Measurements from ENCODE around the gene TMEM117.

TMEM117 gene

DNA sequence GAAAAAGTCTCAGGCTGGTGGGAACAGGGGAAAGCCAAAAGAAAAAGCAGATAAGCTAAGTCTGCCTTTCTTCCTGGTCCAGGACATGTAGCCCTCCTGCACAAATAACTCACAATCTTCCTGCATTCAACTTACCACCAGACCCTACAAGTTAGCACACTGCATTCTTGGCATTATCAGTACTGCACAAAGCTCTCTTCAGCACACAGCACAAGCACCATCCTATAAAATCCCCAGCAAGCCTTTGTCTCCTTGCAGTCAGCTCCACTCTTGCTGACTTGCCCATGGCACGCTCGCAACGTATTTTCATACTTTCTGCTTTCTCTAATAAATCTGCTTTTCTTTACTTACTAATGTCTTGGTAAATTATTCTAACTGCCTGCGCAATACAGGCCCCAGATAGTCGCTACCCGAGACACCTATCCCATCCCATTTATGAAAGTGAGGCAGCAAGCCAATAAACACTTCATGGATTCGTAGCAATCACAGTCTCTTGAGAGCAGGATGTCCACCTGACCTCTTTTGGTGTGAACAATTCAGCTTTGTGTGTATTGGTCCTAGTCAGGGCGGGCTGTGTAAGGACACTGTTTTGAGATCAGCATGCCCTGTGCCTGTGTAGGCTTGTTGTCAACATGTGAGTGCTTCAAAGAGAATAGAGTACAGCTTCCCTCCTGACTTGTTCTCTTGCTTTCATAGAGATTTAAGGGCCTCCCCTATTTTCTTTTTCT lies 49.0 kb downstream of the TMEM117 start:
- DNase-seq (ENCODE audit: low read depth), result no peak

DNA sequence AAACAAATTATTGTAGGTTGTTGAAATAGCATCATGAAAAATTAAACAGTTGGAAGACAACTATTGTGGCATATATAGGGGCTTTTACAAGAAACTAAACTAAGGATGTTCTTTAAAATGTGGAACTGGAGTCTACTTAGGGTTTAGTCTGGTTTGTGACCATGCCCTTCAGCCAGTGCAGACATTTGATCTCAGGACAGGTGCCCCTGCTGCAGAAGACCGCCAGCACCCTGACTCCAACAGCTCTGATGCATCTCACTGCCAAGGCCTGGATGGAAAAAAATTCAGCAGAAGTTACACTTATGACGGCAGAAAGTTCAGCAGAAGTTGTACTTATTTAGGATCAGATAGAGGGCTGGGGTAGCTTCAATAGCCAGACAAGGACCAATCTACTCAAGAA lies 51.5 kb downstream of the TMEM117 start:
- no peak for DNase-seq (ENCODE audit: low read depth)

DNA sequence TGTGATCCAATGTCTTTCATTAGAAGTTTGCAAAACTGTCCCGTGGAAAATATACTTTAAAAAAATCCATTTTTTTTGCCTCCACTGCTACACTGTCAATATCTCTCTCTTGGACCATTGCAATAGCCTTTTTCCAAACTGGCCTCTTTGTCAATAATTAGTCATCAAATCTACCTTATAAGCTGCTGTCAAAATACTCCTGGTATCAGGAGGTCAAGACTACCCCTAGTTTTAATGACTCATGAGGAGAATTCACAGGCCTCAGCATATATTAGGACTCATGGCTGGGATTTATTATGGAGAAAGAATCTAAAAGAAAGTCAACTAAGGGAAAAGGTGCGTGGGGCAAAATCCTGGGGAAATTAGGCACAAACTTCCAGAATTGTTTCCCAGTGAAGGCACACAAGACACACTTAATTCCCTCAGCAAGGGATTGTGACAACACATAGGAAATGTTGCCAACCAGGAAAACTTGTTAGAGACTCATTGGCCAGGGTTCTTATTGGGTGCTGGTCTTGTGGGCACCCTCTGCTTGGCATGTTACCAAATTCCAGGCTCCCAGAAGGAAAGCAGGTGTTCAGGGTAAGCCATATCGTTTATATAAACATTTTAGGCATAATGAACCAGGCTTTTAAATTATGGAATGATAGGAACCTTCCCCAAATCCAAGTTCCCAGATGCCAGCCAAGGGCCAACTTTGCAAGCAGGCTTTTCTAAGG lies 56.1 kb downstream of the TMEM117 start:
- no peak for DNase-seq (ENCODE audit: low read depth)

DNA sequence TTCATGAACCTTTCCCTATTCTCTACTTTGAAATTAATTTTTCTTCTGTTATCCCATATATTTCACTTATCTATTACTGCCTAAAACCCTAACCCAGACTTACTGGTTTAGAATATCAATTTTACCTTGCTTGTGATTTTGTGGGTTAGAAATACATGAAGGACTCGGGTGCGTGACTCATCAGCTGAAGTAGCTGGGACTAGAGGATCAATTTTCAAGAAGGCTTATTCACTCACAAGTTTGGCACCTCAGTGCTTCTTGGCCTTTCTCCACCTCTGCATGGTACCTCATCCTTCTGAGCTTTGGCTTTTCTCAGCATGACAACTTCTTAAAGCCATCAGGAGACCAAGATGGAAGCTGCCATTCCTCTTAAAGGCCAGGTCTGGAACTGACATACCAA lies 57.8 kb downstream of the TMEM117 start:
- DNase-seq (ENCODE audit: low read depth), result no peak

- DNase-seq (ENCODE audit: low read depth), result no peak
Measured at GRCh38 chr12:43895580-43896206, 59.8 kb downstream of the TMEM117 start.

GRCh38 chr12:43896496-43896895 lies 60.6 kb downstream of the TMEM117 start:
- DNase-seq (ENCODE audit: low read depth), result no peak

GRCh38 chr12:43898474-43898873 lies 62.6 kb downstream of the TMEM117 start:
- DNase-seq (ENCODE audit: low read depth), result no peak

DNA sequence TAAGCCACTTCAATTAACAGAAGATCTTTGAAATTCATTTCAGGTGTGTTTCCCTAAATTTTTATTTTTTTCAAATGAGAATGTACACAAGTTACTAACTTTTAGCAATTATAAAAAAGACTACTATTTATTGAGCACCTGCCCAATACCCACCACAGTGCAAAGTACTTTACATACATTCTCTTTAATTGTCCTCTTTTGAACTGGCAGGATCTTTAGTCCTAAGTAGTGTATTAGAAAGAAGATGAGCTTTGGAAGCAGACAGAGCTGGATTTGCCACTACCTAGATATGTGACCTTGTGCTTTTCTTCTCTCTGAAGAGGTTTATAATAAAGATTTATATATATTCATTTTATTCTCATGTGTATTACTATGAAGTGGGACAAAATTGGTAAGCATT lies 63.7 kb downstream of the TMEM117 start:
- no peak for DNase-seq (ENCODE audit: low read depth)

- no peak for DNase-seq (ENCODE audit: low read depth)
Measured at GRCh38 chr12:43903686-43904085, 67.8 kb downstream of the TMEM117 start.

DNA sequence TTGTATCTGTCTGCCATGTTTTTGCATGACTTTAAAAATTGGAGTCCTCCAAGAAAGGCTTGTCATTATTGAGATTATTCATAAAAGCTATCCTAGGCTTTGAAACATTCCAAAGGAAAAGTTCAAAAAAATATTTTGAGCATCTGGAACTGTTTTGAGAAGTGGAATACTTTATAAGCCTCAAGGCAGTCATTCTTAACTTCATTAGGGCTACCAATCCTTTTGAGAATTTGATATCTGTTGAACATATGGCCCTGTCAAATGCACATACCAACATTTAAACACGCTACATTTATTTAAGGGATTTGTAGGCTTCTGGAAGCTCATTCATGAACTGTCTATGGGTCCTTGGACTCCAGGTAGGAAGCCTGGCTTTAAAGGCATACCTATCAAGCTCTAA lies 77.0 kb downstream of the TMEM117 start:
- no peak for DNase-seq (ENCODE audit: low read depth)

- DNase-seq (ENCODE audit: low read depth), result no peak
Measured at GRCh38 chr12:43914391-43914790, 78.5 kb downstream of the TMEM117 start.

DNA sequence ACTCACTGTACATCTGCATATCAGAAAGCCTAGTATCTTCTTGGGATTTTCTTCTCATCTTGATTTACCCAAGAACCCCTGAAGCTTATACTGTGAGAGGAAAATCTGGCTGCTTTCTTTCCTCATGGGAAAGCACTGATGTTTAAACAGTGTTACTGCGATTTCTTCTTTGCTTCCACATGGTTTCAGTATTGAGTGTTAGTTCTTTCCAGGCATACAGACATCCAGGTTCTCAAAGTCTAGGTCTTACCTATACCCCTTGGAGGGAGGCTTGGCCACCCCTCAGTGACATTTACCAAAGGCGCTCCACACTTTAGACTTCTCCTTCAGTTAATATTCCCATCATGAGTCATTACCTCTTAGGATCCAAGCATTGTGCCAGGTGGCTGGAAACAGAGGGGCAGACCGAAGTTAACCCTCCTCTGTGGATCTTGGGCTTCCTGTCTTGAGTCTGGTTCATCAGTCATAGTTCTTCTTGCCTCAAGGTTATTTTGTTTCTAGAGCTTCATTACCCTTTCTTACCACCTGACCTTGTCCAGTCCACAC lies 79.1 kb downstream of the TMEM117 start:
- DNase-seq (ENCODE audit: low read depth), result no peak

DNA sequence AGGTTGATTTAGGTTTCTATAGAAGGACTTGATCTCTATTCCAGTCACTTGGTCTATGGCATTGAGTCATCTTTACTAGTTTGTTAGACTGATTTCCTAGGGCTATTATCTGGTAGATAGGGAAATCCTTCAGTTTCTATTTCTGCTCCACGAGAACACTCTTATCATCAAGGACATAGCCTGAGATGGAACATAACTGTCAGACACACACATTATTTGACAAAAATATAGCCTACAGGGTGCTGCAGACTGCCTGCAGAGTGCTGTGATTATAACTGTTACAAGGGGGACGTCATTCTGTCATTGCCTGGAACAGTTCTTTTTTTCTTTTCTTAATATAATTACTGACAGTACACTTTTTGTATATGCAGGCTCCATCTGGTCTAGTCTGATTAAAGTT lies 82.0 kb downstream of the TMEM117 start:
- DNase-seq (ENCODE audit: low read depth), result no peak

DNA sequence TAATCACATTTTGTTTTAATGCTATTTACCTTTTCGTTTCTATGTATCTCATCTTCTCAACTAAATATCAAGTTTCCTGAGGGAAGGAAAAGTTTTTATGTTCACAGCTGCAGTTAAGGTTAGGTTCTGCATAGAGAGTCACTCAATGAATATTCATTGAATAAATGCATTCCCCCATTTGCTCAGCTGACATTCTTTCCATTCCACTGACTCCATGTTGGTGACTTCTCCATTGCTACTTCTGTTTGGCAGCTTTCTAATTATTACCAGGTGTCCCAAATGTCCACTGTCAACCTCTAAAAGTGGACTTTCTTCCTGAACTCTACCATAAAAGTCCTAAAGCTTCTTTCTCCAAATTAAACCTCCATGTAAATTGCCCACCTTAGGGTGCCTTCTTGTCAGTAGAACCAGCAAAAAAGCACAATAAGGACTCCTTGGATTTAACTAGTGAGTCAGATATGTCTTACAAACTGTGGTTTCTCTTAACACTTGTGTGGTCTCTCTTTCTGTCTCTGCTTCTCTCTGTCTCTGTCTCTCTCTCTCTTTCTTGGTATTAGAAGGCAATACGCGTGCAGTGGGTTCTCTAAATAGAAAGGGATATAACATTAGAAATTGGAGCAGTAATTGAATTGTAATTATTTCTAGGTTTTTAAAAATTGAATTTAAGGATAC lies 85.9 kb downstream of the TMEM117 start:
- no peak for DNase-seq (ENCODE audit: low read depth)

- DNase-seq (ENCODE audit: low read depth), result no peak
Measured at GRCh38 chr12:43930032-43930431, 94.2 kb downstream of the TMEM117 start.

DNA sequence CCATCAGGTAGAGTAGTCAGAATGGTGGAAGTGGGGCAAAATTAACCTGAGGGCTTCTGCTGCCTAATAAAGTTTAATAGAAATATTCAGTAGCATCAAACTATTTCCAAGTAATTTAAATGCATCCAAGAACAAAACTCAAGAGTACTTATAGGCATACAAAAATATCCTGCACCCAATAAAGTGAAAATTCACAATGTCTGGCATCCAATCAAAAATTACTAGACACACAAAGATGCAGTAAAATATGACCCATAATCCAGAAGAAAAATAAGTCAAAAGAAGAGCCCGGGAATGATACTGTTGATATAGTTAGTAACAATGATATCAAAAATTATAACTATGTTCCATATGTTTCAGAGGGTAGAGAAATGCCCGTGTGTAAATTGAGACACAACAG lies 95.3 kb downstream of the TMEM117 start:
- DNase-seq (ENCODE audit: low read depth), result no peak

- DNase-seq (ENCODE audit: low read depth), result no peak
Measured at GRCh38 chr12:43935581-43935980, 99.7 kb downstream of the TMEM117 start.

DNA sequence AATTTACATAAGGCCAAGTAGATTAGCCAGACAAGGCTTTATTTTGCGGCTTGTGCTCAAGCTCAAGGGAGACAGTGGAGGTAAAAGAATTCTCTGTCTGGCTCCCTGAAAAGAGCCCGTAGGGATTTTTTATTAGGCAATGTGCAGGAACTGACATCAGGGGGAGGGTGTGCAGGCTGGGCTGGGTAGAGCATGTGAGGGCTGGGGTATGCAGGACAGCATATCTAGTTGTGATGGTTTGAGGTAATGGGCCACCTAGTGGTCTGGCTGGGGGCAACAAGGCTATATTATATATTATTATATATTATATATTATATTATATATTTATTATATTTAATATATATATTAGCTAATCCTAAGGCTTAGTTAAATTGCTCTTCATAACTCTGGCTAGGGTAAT lies 102.1 kb downstream of the TMEM117 start:
- no peak for DNase-seq (ENCODE audit: low read depth)

DNA sequence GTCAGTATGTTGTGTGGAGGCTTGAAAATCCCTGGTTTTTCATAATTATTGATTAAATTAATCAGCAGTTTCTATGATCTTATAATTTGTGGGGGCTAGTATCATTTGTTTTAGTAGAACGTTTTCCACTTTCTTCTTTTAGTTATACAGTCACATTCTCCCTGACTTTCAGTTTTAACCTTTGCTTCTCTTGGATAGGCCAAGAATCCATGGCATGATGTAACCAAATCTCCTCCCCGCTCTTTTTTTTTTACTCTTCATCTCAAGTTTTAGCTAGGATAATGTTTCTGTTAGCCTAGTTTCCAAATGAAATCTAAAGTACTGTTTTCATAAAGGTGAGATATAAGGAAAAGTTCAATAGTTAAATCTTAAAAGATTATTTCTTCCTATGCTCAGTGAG lies 106.5 kb downstream of the TMEM117 start:
- no peak for DNase-seq (ENCODE audit: low read depth)

DNA sequence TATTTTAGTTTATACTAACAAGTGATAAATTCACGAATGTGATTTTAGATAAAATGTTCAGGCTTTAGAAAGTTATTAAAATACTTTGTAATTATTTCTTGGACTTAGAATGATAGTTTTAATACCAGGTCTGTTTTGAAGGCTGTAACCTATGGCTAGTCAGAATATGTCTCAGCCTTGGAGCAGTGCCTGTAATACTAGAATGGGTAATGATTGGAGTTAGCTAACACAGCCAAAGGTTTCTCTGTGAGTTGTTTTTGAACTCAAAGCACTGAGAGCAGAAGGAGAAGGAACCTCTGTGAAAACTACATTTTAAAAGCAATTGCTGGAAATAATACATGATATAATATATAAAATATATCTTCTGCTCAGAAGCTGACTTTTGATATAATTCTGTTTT lies 110.1 kb downstream of the TMEM117 start:
- no peak for DNase-seq (ENCODE audit: low read depth)

GRCh38 chr12:43951286-43951685 lies 115.4 kb downstream of the TMEM117 start:
- no peak for DNase-seq (ENCODE audit: low read depth)

- DNase-seq (ENCODE audit: low read depth), result no peak
Measured at GRCh38 chr12:43957732-43958372, 122.0 kb downstream of the TMEM117 start.

Data from stimulated activated CD8-positive, alpha-beta memory T cell treated with anti-CD3 and anti-CD28 coated beads, Interleukin-4, amount 100 ng/mL, for 24 hours (primary cell).